ENCODE results near the gene CLDN9. TPM values are rescaled to one million over a fixed set of nuclear protein-coding genes. Genes with fewer than 3 reads are reported as not detected.

Gene CLDN9
- total and polyA plus RNA-seq, 9 of the 15 experiments (the other 6 are each of a cell fraction or from before 2014, with no cell fraction given): 0.12 to 0.44 (median 0.22) TPM; not detected in 4

GRCh38 chr16:3015865-3016521 lies 3.3 kb downstream of the CLDN9 start (continued):
- TF ChIP-seq SREBF2 (CRISPR knock-in tag; IDR thresholded peaks at IDR 0.05) (no peak), ZNF668 (CRISPR knock-in tag; IDR thresholded peaks at IDR 0.05) (no peak), SMARCE1 (IDR thresholded peaks at IDR 0.05) (no peak), PHTF2 (CRISPR knock-in tag; IDR thresholded peaks at IDR 0.05) (no peak), ZNF695 (CRISPR knock-in tag; IDR thresholded peaks at IDR 0.05) (no peak), SMAD2 (IDR thresholded peaks at IDR 0.05; ENCODE audit: low read depth, low read length) (no peak), ZNF24 (IDR thresholded peaks at IDR 0.05) (no peak), NR1H2 (CRISPR knock-in tag; IDR thresholded peaks at IDR 0.05) (no peak), CREM (IDR thresholded peaks at IDR 0.05; ENCODE audit: low read depth) (no peak), SMARCA4 (IDR thresholded peaks at IDR 0.05) (no peak), MED1 (CRISPR knock-in tag; IDR thresholded peaks at IDR 0.05; ENCODE audit: borderline replicate concordance) (no peak), MAX (CRISPR knock-in tag; IDR thresholded peaks at IDR 0.05) (peak; percentile 78), KDM5B (IDR thresholded peaks at IDR 0.05; ENCODE audit: insufficient replicate concordance, low read depth, low read length) (no peak), ZBTB12 (CRISPR knock-in tag; IDR thresholded peaks at IDR 0.05) (no peak), ZNF354B (CRISPR knock-in tag; IDR thresholded peaks at IDR 0.05) (no peak), SRSF3 (IDR thresholded peaks at IDR 0.05; ENCODE audit: insufficient read depth, low read length) (no peak), SAFB2 (IDR thresholded peaks at IDR 0.05; ENCODE audit: borderline replicate concordance, low read depth, low read length, severe bottlenecking) (no peak), E4F1 (CRISPR knock-in tag; IDR thresholded peaks at IDR 0.05; ENCODE audit: borderline replicate concordance) (no peak), ELF4 (CRISPR knock-in tag; IDR thresholded peaks at IDR 0.05) (no peak), RNF219 (CRISPR knock-in tag; IDR thresholded peaks at IDR 0.05) (no peak), ZNF3 (CRISPR knock-in tag; IDR thresholded peaks at IDR 0.05) (no peak), EZH2 (IDR thresholded peaks at IDR 0.05; ENCODE audit: borderline replicate concordance, low read depth, low read length) (no peak)
